SK-N-SH treated with all-trans-retinoic acid at 6 μM for 48 hours (cell line): ENCODE data around the gene KCNH1.

Source experiments
- TSHZ2 ChIP-seq: fragments of 250-450 bp; sonication (Bioruptor Pico); IDR thresholded peaks from 2 replicates; pipeline ENCODE4 v1.5.0; 2020; ENCODE audit warnings: mild to moderate bottlenecking, moderate library complexity
- ZFP30 ChIP-seq: fragments of 450-650 bp; formaldehyde crosslinking; IDR thresholded peaks from 2 replicates; pipeline ENCODE4 v1.5.0; 2022; ENCODE audit warnings: mild to moderate bottlenecking, moderate library complexity
- ZNF565 ChIP-seq: fragments of 450-650 bp; formaldehyde crosslinking; conservative IDR thresholded peaks from 2 replicates; pipeline ENCODE4 v1.5.0; 2020; ENCODE audit warnings: low read depth, mild to moderate bottlenecking, moderate library complexity
- ZNF8 ChIP-seq: fragments of 450-650 bp; formaldehyde crosslinking; IDR thresholded peaks from 2 replicates; pipeline ENCODE4 v1.5.0; 2020; ENCODE audit warnings: mild to moderate bottlenecking, moderate library complexity

GRCh38 chr1:210822932-210823331 lies 311.0 kb downstream of the KCNH1 start:
- TF ChIP-seq ZFP30 (CRISPR knock-in tag) (no peak), ZNF565 (CRISPR knock-in tag) (no peak), TSHZ2 (CRISPR knock-in tag) (no peak), ZNF8 (CRISPR knock-in tag) (no peak)
